HCT116 (cell line): Measurements from ENCODE around the gene ZDHHC14. TPM values are rescaled to one million over a fixed set of nuclear protein-coding genes. Genes with fewer than 3 reads are reported as not detected.

Experiments
- ATAC-seq: fragments of 200-7000 bp; cut with Tn5 transposase; 2 replicates; pipeline ENCODE4 v1.9.1; 2020; ENCODE audit warnings: mild to moderate bottlenecking, moderate library complexity
- BruUV-seq: library from RNA; stranded (reverse); fragments of 400-500 nt; replicated peaks from 2 replicates; lab custom pipeline; 2021; lab: Mats Ljungman, UMichigan
- CTCF ChIA-PET: fragments of 300-600 bp; sonication (Branson Sonifier 250); formaldehyde crosslinking; loops from one replicate; lab custom pipeline; 2021; ENCODE audit warnings: antibody characterized with exemption; lab: Charles Lee
- POLR2A ChIA-PET: fragments of 300-600, 350-600 bp; sonication (Branson Sonifier 250); formaldehyde crosslinking; loops from one replicate; lab custom pipeline; 2021; ENCODE audit warnings: antibody characterized with exemption; lab: Charles Lee
- RAD21 ChIA-PET, 2 experiments: fragments of 300-600 bp; sonication (Branson Sonifier 250); formaldehyde crosslinking; loops; one replicate each; lab custom pipeline; 2023; ENCODE audit warnings: low total read pairs in 2 of 2; ENCODE audit not compliant: uncharacterized antibody in 2 of 2, unreplicated experiment in 2 of 2, low non-redundant PET in 1 of 2; lab: Charles Lee
- DNase-seq: peaks from one replicate; pipeline ENCODE4 v3.0.0-alpha.2; 2010; ENCODE audit warnings: low read depth, low spot score
- H2AFZ ChIP-seq: fragments of 200-600 bp; shearing (Covaris generic), sonication (generic); 2 replicates; pipeline ENCODE4 v1.6.1; 2017; ENCODE audit warnings: low read depth, mixed run types, mixed read lengths, antibody characterized with exemption, low read length; ENCODE audit not compliant: poor library complexity, severe bottlenecking
- H3K27ac ChIP-seq: 2 replicates; pipeline ENCODE4 v1.5.1; 2012; ENCODE audit warnings: low read depth, low read length
- H3K27me3 ChIP-seq: fragments of 200-600 bp; sonication (generic); 2 replicates; pipeline ENCODE4 v1.6.1; 2016; ENCODE audit warnings: mixed run types, low read length, mixed read lengths; ENCODE audit not compliant: insufficient read depth
- H3K36me3 ChIP-seq, 2 experiments: fragments of 200-500 bp in 1 of 2; fragments of 200-600 bp in 1 of 2; sonication (Bioruptor generic) in 1 of 2; sonication (generic) in 1 of 2; 2 replicates each; pipeline versions ENCODE4 v1.5.1 to v1.6.1; 2014 to 2016; ENCODE audit warnings: low read length in 2 of 2, inconsistent platforms in 1 of 2, mixed read lengths in 1 of 2, mixed run types in 1 of 2; ENCODE audit not compliant: insufficient read depth in 2 of 2, control insufficient read depth in 1 of 2
- H3K4me1 ChIP-seq, 2 experiments: fragments of 200-600 bp in 1 of 2; sonication (generic) in 1 of 2; 2 replicates each; pipeline versions ENCODE4 v1.5.1 to v1.6.1; 2012 to 2017; ENCODE audit warnings: low read length in 2 of 2, inconsistent platforms in 1 of 2, mild to moderate bottlenecking in 1 of 2, mixed read lengths in 1 of 2, mixed run types in 1 of 2, moderate library complexity in 1 of 2; ENCODE audit not compliant: insufficient read depth in 2 of 2, control insufficient read depth in 1 of 2
- H3K4me2 ChIP-seq: fragments of 200-600 bp; sonication (generic); 2 replicates; pipeline ENCODE4 v1.6.1; 2017; ENCODE audit warnings: mixed run types, low read length, mixed read lengths
- H3K4me3 ChIP-seq, 2 experiments: fragments of 200-600 bp in 1 of 2; sonication (generic) in 1 of 2; replicated peaks in 1 of 2; 2 replicates each; pipeline ENCODE4 v1.5.1; 2011 to 2016; ENCODE audit warnings: low read length in 2 of 2, control low read depth in 1 of 2, low read depth in 1 of 2, mild to moderate bottlenecking in 1 of 2, mixed read lengths in 1 of 2, mixed run types in 1 of 2
- H3K79me2 ChIP-seq: fragments of 200-600 bp; sonication (generic); 2 replicates; pipeline ENCODE4 v1.6.1; 2017; ENCODE audit warnings: mild to moderate bottlenecking, mixed run types, low read length, moderate library complexity, mixed read lengths; ENCODE audit not compliant: insufficient read depth
- H3K9ac ChIP-seq: fragments of 200-600 bp; sonication (generic); 2 replicates; pipeline ENCODE4 v1.6.1; 2016; ENCODE audit warnings: low read length, mixed read lengths
- H3K9me2 ChIP-seq: fragments of 200-600 bp; sonication (generic), shearing (Covaris generic); 2 replicates; pipeline ENCODE4 v1.6.1; 2017; ENCODE audit warnings: mixed run types, mild to moderate bottlenecking, moderate library complexity; ENCODE audit not compliant: insufficient read depth
- H3K9me3 ChIP-seq, 2 experiments: fragments of 200-500 bp in 1 of 2; fragments of 200-600 bp in 1 of 2; sonication (Bioruptor generic) in 1 of 2; sonication (generic) in 1 of 2; 2 replicates each; pipeline ENCODE4 v1.6.1; 2014 to 2017; ENCODE audit warnings: low read length in 2 of 2, mixed read lengths in 2 of 2, inconsistent platforms in 1 of 2, low read depth in 1 of 2, mild to moderate bottlenecking in 1 of 2, mixed run types in 1 of 2, moderate library complexity in 1 of 2; ENCODE audit not compliant: control insufficient read depth in 1 of 2, insufficient read depth in 1 of 2
- H4K20me1 ChIP-seq: fragments of 200-600 bp; sonication (generic), shearing (Covaris generic); 2 replicates; pipeline ENCODE4 v1.6.1; 2017; ENCODE audit warnings: mixed run types, mild to moderate bottlenecking, moderate library complexity; ENCODE audit not compliant: insufficient read depth
- CEBPB ChIP-seq: IDR thresholded peaks from 2 replicates; pipeline ENCODE4 v1.6.1; 2012; ENCODE audit warnings: low read depth
- ELF1 ChIP-seq: IDR thresholded peaks from 2 replicates; pipeline ENCODE4 v1.6.1; 2012; ENCODE audit warnings: low read depth, borderline replicate concordance
- SIN3A ChIP-seq: IDR thresholded peaks from 2 replicates; pipeline ENCODE4 v1.6.1; 2012; ENCODE audit warnings: low read depth
- SRF ChIP-seq: IDR thresholded peaks from 2 replicates; pipeline ENCODE4 v1.6.1; 2012; ENCODE audit warnings: low read depth
- TCF7L2 ChIP-seq: IDR thresholded peaks from 2 replicates; pipeline ENCODE4 v1.7.0; 2011; ENCODE audit warnings: borderline replicate concordance, inconsistent platforms; ENCODE audit not compliant: insufficient read depth, insufficient read length; ENCODE audit errors: extremely low read depth
- ZNF274 ChIP-seq: fragments of 200-500 bp; sonication (Bioruptor generic); IDR thresholded peaks from 2 replicates; pipeline ENCODE4 v1.6.1; 2014; ENCODE audit warnings: mild to moderate bottlenecking, low read depth, low read length, inconsistent platforms
- intact Hi-C: fragments of 100-400 bp; cut with micrococcal nuclease; formaldehyde crosslinking; loops from 2 replicates; pipeline ENCODE4 v1.10.0; 2022
- total RNA-seq: library from RNA; stranded (reverse); gene quantifications from one replicate; pipeline ENCODE4 v1.2.1, GENCODE V29; 2021; ENCODE audit not compliant: unreplicated experiment
- TF ChIP-seq, protein P1 (sequence below): IDR thresholded peaks from 2 replicates; pipeline ENCODE4 v1.6.1; 2012; ENCODE audit warnings: low read depth

ZDHHC14 gene
- total RNA-seq, 1 experiment from 2014 or later = 5.3 TPM

DNA sequence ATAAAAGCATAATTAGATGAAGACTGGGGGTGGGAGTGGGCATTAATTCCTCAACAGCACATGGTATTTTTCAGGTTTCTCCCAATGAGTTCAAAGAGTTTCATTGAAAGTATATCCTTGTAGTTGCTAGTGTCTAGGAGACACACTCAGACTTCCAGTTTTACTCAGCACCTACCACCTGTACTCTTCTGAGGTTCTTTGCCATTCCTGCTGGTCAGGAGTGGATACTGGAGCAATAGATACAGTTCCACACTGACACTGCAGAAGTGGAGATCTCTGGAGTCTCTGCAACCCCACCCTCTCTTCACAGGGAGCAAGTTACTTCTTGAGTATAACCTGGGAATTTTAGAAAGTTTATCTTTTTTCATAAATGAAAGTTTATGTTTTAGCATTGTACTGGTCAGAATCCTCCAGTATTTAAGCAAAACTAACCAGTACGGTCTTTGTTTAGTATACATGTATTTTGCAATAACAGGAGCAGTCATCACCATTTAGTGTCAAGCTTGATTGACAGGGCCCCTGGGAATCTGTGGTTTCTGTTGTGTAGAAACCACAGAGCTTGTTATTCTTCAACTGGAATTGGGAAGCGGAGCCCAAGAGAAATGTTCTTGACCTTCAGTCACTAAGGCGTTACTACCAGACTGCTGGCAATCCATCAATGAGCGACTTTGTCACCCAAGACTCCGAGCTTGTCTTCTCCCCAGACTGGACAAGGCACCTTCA is 148.1 kb downstream of the ZDHHC14 start:
- Histone ChIP-seq H3K9ac (no peak overlapping the region), H3K27ac (no peak overlapping the region)
- POLR2A ChIA-PET = no interaction called here

DNA sequence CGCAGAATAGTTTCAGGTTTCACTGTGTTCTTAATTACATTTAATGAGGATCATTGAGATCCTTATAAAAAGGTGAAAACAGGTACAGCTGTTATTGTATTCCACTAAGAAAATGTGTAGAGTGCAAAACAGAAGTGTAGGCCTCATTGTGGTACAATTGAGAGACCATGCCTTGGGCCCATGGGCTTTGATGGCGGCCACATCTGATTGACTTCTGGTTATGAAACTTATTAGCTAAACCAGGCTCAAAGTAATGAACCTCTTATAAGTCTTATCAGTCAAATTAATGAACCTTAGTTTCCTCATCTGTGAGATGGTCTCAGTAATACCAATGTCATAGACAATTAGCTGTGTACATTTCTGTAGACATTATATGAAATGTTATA is 148.7 kb downstream of the ZDHHC14 start:
- no peaks in the 10 kb centered on the region for H3K36me3 ChIP-seq
- H3K27me3 ChIP-seq = no peaks in the 10 kb centered on the region
- no peaks in the 10 kb centered on the region for H4K20me1 ChIP-seq
- H3K4me2 ChIP-seq = no peak overlapping the region
- no peaks in the 10 kb centered on the region for H3K9me2 ChIP-seq
- POLR2A ChIA-PET = no interaction called here
- RAD21 ChIA-PET = no interaction called here
- BruUV-seq = no TSS peak
- no peak for TF ChIP-seq ZNF274
- TF ChIP-seq TCF7L2 = no peak
- no peak for TF ChIP-seq SIN3A
- TF ChIP-seq, protein P1, sequence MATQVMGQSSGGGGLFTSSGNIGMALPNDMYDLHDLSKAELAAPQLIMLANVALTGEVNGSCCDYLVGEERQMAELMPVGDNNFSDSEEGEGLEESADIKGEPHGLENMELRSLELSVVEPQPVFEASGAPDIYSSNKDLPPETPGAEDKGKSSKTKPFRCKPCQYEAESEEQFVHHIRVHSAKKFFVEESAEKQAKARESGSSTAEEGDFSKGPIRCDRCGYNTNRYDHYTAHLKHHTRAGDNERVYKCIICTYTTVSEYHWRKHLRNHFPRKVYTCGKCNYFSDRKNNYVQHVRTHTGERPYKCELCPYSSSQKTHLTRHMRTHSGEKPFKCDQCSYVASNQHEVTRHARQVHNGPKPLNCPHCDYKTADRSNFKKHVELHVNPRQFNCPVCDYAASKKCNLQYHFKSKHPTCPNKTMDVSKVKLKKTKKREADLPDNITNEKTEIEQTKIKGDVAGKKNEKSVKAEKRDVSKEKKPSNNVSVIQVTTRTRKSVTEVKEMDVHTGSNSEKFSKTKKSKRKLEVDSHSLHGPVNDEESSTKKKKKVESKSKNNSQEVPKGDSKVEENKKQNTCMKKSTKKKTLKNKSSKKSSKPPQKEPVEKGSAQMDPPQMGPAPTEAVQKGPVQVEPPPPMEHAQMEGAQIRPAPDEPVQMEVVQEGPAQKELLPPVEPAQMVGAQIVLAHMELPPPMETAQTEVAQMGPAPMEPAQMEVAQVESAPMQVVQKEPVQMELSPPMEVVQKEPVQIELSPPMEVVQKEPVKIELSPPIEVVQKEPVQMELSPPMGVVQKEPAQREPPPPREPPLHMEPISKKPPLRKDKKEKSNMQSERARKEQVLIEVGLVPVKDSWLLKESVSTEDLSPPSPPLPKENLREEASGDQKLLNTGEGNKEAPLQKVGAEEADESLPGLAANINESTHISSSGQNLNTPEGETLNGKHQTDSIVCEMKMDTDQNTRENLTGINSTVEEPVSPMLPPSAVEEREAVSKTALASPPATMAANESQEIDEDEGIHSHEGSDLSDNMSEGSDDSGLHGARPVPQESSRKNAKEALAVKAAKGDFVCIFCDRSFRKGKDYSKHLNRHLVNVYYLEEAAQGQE = no peak
- no peak for TF ChIP-seq SRF
- no peaks in the 10 kb centered on the region for H3K79me2 ChIP-seq
- H3K27ac ChIP-seq = no peak overlapping the region
- H3K4me3 ChIP-seq = no peak overlapping the region
- DNase-seq (no peak), ATAC-seq (no peak)
- peaks cover 4 to 24% of the 10 kb centered on the region in 2 experiments for H3K4me1 ChIP-seq
- no peak overlapping the region for H2AFZ ChIP-seq
- H3K9me3 ChIP-seq = no peaks in the 10 kb centered on the region
- H3K9ac ChIP-seq = no peak overlapping the region
- intact Hi-C loops = no loop called here
- CTCF ChIA-PET = no interaction called here

More for the DNA sequence above, 148.1 kb downstream of the ZDHHC14 start:
- CTCF ChIA-PET = no interaction called here
- Histone ChIP-seq H3K79me2 (no peaks in the 10 kb centered on the region), H3K4me1 (peaks cover 4 to 18% of the 10 kb centered on the region in 2 experiments; a peak in 2 of 4 replicates), H3K4me3 (no peak overlapping the region), H3K27me3 (no peaks in the 10 kb centered on the region), H3K9me2 (no peaks in the 10 kb centered on the region), H4K20me1 (no peaks in the 10 kb centered on the region), H3K4me2 (no peak overlapping the region), H3K9me3 (no peaks in the 10 kb centered on the region), H2AFZ (no peak overlapping the region), H3K36me3 (no peaks in the 10 kb centered on the region)
- DNase-seq (no peak), ATAC-seq (no peak)
- intact Hi-C loops = no loop called here
- BruUV-seq = no TSS peak
- TF ChIP-seq CEBPB = peak; percentile 35; the same call in 1 of the 2 replicates
- TF ChIP-seq ELF1 = no peak
- RAD21 ChIA-PET = no interaction called here
